OCI-M1 (cell line): ENCODE data around the gene CPPED1.
"Not testable (repeated sequence)": the region's sequence is repeated elsewhere in the genome, so short reads cannot be mapped to it uniquely, and the experiment has no call there.

ENCODE experiments used
- DNase-seq: peaks from one replicate; lab custom pipeline; 2025; lab: John Stamatoyannopoulos, UW

CPPED1 gene

DNA sequence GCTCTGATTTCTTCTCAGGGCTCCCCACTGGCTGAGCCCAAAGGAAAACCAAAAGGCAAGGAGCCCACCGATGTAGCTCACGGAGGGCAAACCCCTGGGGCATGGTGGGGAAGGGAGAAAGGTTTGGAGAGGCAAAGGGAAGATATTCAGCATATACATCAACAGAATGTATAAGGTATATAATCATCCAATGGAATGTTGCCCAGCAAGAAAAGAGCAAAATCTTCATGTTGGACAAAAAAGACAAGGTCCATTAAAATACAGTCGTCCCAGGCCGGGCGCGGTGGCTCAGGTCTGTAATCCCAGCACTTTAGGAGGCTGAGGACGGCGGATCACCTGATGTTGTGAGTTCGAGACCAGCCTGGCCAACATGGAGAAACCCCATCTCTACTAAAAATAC, 1.6 kb downstream of the CPPED1 start:
- DNase-seq = no peak

DNA sequence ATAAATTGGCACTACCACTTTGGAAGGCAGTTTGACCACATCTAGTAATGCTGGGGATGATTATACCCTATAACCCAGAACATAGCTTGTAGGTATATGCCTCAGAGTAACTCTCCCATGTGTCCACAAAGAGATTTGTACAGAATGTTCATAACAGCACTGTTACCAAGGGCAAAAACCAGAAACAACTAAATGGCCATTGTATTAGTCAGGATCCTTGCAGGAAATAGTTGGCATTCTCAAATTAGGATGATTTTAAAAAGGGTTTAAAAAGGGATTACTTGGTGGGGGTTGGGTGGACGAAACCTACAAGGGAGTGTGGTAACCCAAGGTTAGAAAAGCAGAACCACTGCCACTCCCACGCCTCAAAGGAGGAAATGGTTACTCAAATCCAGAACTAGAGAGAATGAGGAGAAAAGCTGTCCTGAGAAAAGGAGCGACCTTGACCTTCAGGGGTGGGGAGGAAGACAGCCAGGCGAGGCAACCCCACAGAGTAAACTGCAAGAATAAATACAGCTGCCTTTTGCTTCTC, 2.1 kb downstream of the CPPED1 start:
- DNase-seq = peak; percentile 93

- no peak for DNase-seq
Measured at GRCh38 chr16:12800817-12801216, 2.9 kb downstream of the CPPED1 start.

- DNase-seq = not testable (repeated sequence)
Measured at GRCh38 chr16:12799996-12800395, 3.7 kb downstream of the CPPED1 start.

- DNase-seq = no peak
Measured at GRCh38 chr16:12798846-12799245, 4.8 kb downstream of the CPPED1 start.

- DNase-seq = peak; percentile 20
Measured at GRCh38 chr16:12798171-12798570, 5.5 kb downstream of the CPPED1 start.

DNA sequence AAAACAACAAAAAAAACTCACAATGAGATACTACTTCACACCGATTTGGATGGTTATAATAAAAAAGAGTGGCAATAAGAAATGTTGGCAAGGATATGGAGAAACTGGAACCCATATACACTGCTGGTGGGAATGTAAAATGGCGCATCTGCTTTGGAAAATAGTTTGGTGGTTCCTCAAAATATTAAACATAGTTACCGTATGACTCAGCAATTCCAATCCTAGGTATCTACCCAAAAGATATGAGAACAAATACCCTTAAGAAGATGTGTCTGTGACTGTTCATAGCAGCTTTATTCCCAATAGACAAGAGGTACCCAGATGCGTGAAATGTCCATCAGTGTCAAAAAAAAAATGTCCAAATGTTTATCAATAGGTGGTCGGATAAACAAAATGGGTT, 7.2 kb downstream of the CPPED1 start:
- peak; percentile 14 for DNase-seq

DNA sequence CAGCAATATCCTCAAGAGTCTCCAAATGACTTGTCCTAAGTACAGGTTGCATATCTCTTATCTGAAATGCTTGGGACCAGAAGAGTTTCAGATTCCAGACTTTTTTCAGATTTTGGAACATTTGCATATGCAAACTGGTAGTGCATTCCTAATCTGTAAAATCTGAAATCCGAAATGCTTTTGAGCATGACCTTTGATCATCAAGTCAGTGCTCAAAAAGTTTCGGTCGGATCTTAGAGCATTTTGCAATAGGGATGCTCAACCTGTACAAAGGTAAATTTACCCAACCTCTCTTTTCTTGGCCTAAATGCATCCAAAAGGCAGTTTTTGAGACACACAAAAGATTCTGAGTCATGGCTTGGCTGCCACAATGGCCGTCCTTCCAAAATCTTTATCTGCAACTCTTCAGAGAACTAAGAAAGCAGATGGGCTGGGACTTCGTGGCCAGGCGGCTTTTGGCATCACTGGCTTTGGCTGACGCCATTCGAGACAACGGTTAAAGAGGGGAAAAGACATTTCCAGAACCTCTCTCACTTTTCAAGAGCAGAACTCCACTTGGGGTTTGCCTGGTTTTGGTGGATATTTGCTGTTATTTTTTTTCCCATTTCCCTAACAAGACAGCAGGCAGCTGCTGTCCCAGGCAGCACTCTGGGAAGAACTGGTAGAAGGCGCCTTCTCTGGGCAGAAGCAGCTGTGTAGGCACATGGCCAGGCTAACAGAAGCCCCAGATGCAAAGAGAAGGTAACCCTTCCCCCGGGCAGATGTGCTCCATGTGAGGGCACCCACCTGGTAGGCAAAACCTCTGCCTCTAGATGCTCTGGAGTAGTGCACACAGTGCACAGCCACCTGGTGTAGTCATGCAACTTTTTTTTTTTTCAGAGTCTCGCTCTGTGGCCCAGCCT, 8.9 kb downstream of the CPPED1 start:
- peak; percentile 60 for DNase-seq

DNA sequence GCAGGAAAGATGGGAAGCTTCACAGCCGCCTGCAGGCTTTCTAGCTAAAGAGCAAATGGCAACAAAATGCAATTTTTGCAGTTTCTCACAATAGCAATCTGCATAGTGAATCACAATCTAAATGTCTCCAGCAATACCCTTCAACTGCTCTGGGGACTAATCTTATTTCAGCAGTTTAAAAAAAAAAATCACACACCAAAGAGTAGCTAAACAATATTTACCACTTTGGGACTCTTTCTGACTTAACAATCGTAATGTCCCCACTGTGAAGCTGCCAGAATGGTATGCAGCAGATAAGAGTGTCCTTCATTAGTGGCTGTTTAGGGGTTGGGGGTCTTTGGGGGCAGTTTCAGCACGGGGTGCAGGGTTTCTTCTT, 9.8 kb downstream of the CPPED1 start:
- no peak for DNase-seq

DNA sequence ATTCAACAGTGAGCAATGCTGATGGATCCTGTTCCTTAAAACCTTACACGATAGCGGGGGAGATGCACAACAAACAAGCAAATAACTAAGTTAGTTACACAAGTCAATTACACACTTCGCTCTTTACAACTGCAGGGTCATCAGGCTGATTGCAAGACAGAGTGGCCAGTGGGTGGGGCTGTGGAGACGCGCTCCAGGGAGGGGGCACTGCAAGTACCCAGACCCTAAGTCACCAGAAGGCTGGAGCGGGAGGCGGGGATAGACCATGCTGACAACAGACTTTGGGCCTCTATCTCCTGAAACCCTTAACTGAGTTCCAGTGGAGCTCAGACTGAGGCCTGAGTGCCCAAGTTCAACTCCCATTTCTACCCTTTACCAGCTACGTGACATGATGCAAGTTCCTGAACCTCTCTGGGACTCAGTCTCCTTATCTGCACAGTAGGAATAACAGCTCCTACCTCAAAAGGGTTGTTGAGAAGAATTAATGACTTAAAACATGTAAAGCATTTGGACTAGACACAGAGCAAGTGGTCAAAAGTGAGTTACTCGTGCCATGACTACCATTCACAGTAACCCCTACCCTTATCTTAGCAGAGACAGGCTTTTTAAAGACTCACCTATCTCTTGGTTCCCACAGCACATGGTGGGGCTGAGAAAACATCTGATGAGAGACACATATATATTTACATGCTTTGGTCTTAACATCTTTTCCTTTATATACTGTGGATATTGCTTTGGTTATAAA, 10.4 kb downstream of the CPPED1 start:
- DNase-seq = peak; percentile 77

DNA sequence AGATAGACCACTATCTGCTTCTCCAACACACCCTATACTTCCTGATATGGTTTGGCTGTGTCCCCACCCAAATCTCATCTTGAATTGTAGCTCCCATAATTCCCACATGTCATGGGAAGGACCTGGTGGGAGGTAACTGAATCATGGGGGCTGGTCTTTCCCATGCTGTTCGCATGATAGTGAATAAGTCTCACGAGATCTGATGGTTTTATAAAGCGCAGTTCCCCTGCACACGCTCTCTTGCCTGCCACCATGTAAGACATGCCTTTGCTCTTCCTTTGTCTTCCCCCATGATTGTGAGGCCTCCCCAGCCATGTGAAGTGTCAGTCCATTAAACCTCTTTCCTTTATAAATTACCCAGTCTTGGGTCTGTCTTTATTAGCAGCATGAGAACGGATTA, 11.2 kb downstream of the CPPED1 start:
- DNase-seq = not testable (repeated sequence)

- DNase-seq = no peak
Measured at GRCh38 chr16:12791340-12791739, 12.3 kb downstream of the CPPED1 start.

- no peak for DNase-seq
Measured at GRCh38 chr16:12788758-12789157, 14.9 kb downstream of the CPPED1 start.

DNA sequence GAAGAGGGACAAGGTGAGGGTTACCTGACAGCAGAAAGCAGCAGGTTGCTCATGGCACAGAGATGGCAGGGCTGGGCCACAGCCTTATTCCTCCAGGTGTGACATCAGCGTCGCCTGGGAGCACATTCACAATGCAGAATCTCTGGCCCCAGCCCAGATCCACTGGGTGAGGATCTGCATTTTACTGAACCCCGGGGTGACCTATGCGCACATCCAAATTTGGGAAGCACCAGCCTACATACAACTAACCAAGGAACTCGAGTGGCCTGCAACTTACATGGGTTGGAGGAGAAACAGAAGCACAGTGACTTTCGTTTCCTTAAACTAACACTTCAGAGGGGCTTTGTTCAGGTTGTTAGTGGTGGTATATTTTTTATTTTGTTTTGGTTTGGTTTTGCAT, 17.6 kb downstream of the CPPED1 start:
- DNase-seq = no peak

GRCh38 chr16:12784076-12784475, 19.6 kb downstream of the CPPED1 start:
- no peak for DNase-seq

GRCh38 chr16:12781777-12782176, 21.9 kb downstream of the CPPED1 start:
- no peak for DNase-seq

GRCh38 chr16:12780467-12780866, 23.2 kb downstream of the CPPED1 start:
- DNase-seq = no peak

DNA sequence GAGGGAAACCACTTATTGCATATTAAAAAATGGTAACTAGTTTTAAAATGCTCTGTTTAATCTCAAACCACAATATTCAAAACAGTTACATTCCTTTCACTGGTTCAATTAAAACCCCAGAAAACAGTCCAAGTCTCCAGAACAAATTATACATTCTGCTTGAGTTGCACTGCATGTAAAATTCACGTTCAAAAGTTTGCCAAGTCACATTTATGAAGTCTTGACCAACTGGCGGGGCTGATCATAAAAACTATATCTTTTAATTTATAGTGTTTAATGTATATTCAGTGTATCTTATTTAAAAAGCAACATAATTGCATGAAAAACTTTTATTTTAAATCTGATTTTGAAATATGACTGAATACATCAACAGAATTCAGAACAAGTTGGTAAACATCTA, 25.0 kb downstream of the CPPED1 start:
- no peak for DNase-seq

DNA sequence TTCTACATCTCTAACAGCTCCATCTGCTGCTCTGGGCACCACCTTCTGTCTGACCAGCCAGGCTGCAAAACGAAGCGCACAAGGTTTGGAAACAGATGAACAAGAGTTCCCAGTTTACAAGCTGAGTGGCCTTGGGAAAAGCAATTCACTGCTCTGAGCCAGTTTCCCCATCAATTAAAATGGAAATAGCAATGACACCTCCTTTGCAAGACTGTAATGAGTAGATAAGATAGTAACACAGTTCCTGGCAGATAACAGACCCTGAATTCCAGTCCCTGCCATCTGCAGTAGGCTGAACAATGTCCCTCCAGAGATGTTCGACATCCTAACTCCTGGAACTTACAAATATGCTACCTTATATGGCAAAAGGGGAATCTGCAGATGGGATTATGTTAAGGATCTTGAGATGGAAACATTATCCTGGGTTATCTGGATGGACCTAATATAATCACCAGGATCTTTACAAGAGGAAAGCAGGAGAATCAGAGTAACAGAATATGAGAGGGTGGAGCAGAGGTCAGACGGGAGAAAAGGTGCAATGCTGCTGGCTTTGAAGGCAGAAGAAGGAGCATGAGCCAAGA, 27.9 kb downstream of the CPPED1 start:
- DNase-seq = no peak

DNA sequence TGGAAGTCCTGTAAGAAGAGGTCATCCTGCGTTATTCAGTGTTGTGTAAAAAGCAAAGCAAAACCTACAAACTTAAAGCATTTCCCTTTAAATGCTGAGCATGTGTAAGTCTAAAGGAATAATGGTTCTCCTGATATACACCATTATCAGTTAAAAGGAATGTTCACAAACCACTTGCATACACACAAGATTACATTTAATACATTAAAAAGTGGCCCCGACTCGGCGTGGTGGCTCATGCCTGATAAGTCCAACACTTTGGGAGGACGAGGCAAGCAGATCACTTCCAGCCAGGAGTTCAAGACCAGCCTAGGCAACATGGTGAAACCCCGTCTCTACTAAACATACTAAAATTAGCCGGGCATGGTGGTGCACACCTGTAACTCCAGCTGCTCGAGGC, 30.5 kb downstream of the CPPED1 start:
- no peak for DNase-seq

DNA sequence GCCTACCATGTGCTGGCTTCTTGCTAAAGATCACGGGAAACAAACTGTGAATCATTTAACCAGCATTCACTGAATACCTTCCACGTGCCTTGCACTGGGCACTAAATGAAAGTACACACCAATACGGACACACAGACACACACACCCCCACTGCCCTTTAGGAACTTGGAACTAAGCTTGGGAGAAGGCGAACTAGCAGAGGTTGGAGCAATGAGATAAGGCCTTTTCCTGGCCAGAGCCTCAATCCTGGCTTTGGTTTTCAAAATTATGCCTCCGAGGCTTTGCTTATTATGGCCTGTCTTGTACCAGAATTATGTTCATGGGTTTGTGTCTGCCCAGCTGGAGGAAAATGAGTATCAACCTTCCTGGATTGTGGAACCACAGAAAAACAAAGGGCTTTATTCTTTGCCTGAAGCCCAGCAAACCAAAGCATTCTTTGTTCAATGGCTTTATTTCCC, 32.3 kb downstream of the CPPED1 start:
- no peak for DNase-seq

- no peak for DNase-seq
Measured at GRCh38 chr16:12769525-12769924, 34.2 kb downstream of the CPPED1 start.

GRCh38 chr16:12767897-12768296, 35.8 kb downstream of the CPPED1 start:
- DNase-seq = peak; percentile 92
